Midbrain (tissue), 1 donor: ENCODE measurements around the gene AQP5.

Source experiments
- DNase-seq: peaks from one replicate; lab custom pipeline; 2025; lab: John Stamatoyannopoulos, UW

Gene AQP5

GRCh38 chr12:49932533-49933130 lies 29.0 kb upstream of the AQP5 start:
- DNase-seq: no peak

- no peak for DNase-seq
These were observed 27.9 kb upstream of the AQP5 start for GRCh38 chr12:49933796-49934195.

GRCh38 chr12:49934505-49934904 lies 27.2 kb upstream of the AQP5 start:
- no peak for DNase-seq

- no peak for DNase-seq
These were observed 24.7 kb upstream of the AQP5 start for GRCh38 chr12:49936925-49937324.

GRCh38 chr12:49937639-49938300 lies 23.9 kb upstream of the AQP5 start:
- no peak for DNase-seq

GRCh38 chr12:49939307-49939706 lies 22.4 kb upstream of the AQP5 start:
- DNase-seq: no peak

GRCh38 chr12:49939707-49940106 lies 22.0 kb upstream of the AQP5 start:
- no peak for DNase-seq

- no peak for DNase-seq
These were observed 19.8 kb upstream of the AQP5 start for GRCh38 chr12:49941556-49942511.

GRCh38 chr12:49942512-49942893 lies 19.2 kb upstream of the AQP5 start:
- DNase-seq: no peak

- DNase-seq: no peak
These were observed 18.6 kb upstream of the AQP5 start for GRCh38 chr12:49942921-49943624.

- no peak for DNase-seq
These were observed 18.1 kb upstream of the AQP5 start for GRCh38 chr12:49943625-49943960.

GRCh38 chr12:49944046-49944445 lies 17.6 kb upstream of the AQP5 start:
- no peak for DNase-seq

GRCh38 chr12:49944718-49945117 lies 17.0 kb upstream of the AQP5 start:
- DNase-seq: no peak

GRCh38 chr12:49945394-49946080 lies 16.1 kb upstream of the AQP5 start:
- peak; percentile 82 for DNase-seq

GRCh38 chr12:49946086-49946485 lies 15.6 kb upstream of the AQP5 start:
- no peak for DNase-seq

- DNase-seq: no peak
These were observed 15.2 kb upstream of the AQP5 start for GRCh38 chr12:49946497-49946896.

- no peak for DNase-seq
These were observed 14.0 kb upstream of the AQP5 start for GRCh38 chr12:49947593-49948226.

- no peak for DNase-seq
These were observed 12.5 kb upstream of the AQP5 start for GRCh38 chr12:49948866-49949845.

- no peak for DNase-seq
These were observed 11.8 kb upstream of the AQP5 start for GRCh38 chr12:49949866-49950265.
